Panc1 (cell line): ENCODE data around the gene CYP26C1.

Experiments used
- TCF7L2 ChIP-seq: IDR thresholded peaks from 2 replicates; pipeline ENCODE4 v1.6.1; 2011; ENCODE audit warnings: mild to moderate bottlenecking, low read depth, low read length, inconsistent platforms
- TF ChIP-seq, protein P1 (sequence below): fragments of 450-650 bp; IDR thresholded peaks from 2 replicates; pipeline ENCODE4 v1.5.1; 2017; ENCODE audit warnings: mild to moderate bottlenecking
- TF ChIP-seq, protein P2 (sequence below), 2 experiments: IDR thresholded peaks; 2 replicates each; pipeline ENCODE4 v1.6.1; 2011 to 2012; ENCODE audit warnings: low read depth in 2 of 2, control low read depth in 1 of 2, low read length in 1 of 2, mild to moderate bottlenecking in 1 of 2, moderate library complexity in 1 of 2; ENCODE audit not compliant: insufficient read depth in 1 of 2

GRCh38 chr10:93087846-93088245, 27.2 kb downstream of the CYP26C1 start:
- TF ChIP-seq, protein P1, sequence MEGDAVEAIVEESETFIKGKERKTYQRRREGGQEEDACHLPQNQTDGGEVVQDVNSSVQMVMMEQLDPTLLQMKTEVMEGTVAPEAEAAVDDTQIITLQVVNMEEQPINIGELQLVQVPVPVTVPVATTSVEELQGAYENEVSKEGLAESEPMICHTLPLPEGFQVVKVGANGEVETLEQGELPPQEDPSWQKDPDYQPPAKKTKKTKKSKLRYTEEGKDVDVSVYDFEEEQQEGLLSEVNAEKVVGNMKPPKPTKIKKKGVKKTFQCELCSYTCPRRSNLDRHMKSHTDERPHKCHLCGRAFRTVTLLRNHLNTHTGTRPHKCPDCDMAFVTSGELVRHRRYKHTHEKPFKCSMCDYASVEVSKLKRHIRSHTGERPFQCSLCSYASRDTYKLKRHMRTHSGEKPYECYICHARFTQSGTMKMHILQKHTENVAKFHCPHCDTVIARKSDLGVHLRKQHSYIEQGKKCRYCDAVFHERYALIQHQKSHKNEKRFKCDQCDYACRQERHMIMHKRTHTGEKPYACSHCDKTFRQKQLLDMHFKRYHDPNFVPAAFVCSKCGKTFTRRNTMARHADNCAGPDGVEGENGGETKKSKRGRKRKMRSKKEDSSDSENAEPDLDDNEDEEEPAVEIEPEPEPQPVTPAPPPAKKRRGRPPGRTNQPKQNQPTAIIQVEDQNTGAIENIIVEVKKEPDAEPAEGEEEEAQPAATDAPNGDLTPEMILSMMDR: no peak
- TF ChIP-seq, protein P2, sequence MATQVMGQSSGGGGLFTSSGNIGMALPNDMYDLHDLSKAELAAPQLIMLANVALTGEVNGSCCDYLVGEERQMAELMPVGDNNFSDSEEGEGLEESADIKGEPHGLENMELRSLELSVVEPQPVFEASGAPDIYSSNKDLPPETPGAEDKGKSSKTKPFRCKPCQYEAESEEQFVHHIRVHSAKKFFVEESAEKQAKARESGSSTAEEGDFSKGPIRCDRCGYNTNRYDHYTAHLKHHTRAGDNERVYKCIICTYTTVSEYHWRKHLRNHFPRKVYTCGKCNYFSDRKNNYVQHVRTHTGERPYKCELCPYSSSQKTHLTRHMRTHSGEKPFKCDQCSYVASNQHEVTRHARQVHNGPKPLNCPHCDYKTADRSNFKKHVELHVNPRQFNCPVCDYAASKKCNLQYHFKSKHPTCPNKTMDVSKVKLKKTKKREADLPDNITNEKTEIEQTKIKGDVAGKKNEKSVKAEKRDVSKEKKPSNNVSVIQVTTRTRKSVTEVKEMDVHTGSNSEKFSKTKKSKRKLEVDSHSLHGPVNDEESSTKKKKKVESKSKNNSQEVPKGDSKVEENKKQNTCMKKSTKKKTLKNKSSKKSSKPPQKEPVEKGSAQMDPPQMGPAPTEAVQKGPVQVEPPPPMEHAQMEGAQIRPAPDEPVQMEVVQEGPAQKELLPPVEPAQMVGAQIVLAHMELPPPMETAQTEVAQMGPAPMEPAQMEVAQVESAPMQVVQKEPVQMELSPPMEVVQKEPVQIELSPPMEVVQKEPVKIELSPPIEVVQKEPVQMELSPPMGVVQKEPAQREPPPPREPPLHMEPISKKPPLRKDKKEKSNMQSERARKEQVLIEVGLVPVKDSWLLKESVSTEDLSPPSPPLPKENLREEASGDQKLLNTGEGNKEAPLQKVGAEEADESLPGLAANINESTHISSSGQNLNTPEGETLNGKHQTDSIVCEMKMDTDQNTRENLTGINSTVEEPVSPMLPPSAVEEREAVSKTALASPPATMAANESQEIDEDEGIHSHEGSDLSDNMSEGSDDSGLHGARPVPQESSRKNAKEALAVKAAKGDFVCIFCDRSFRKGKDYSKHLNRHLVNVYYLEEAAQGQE (IDR thresholded peaks at IDR 0.05; ENCODE audit: insufficient read depth in 1 of 2, low read depth in 2 of 2, low read length in 1 of 2): no peak
- no peak for TF ChIP-seq TCF7L2
